NCI-H2107 (cell line): ENCODE measurements around the gene PPP1R9B.

Experiments used
- DNase-seq: peaks from one replicate; lab custom pipeline; 2025; lab: John Stamatoyannopoulos, UW

PPP1R9B gene

GRCh38 chr17:50150354-50151040 lies at the start of gene PPP1R9B:
PPP1R9B (minus strand) TSS chr17:50150677; CDS start chr17:50150513, 164 bp downstream.
- DNase-seq, result no peak

GRCh38 chr17:50199803-50200456 lies 49.5 kb upstream of the PPP1R9B start:
- DNase-seq, result peak; percentile 62

DNA sequence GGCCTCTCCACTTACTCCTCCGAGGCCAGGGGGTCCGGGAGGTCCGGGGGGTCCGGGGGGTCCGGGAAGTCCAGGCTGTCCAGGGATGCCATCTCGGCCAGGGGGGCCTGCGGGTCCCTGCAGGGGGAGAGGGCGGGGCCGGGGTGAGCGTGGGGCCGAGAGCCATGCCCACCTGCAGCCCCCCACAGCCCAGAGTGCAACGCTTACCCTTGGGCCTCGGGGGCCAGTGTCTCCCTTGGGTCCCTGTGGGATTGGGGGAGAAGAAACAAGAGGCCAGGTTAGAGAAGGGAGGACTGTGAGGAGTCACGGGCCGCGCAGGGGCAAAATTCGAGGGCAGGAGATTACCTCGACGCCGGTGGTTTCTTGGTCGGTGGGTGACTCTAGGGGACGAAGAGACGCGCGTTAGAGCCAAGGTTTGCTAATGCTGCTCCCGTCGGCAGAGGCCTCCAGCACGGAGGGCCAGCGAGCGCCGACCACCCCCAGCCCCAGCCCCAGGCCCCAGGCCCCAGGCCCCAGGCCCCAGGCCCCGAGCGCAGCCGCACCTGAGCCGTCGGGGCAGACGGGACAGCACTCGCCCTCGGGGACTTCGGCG lies 48.8 kb upstream of the PPP1R9B start:
- no peak for DNase-seq

- DNase-seq, result no peak
Measured at GRCh38 chr17:50198026-50198669, 47.7 kb upstream of the PPP1R9B start.

- DNase-seq, result no peak
Measured at GRCh38 chr17:50196826-50197225, 46.3 kb upstream of the PPP1R9B start.

DNA sequence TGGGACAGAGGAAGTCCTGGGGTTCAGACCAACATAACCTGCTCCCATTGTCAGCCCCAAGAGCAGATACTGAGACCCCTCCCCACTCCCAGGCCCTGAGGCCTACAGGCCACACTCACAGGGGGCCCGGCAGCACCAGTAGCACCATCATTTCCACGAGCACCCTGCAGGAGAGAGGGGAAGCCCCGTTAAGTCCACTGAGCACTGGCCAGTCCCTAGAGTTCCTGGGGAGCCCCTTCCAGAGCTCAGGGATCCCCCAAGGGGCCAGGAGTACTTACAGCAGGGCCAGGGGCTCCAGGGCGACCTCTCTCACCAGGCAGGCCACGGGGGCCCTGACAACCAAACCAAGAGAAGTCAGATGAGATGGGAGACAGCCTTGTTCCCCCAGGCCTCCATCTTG lies 45.6 kb upstream of the PPP1R9B start:
- DNase-seq, result no peak

- DNase-seq, result no peak
Measured at GRCh38 chr17:50194934-50195865, 44.7 kb upstream of the PPP1R9B start.

- no peak for DNase-seq
Measured at GRCh38 chr17:50194140-50194933, 43.9 kb upstream of the PPP1R9B start.

GRCh38 chr17:50192618-50193291 lies 42.3 kb upstream of the PPP1R9B start:
- no peak for DNase-seq

DNA sequence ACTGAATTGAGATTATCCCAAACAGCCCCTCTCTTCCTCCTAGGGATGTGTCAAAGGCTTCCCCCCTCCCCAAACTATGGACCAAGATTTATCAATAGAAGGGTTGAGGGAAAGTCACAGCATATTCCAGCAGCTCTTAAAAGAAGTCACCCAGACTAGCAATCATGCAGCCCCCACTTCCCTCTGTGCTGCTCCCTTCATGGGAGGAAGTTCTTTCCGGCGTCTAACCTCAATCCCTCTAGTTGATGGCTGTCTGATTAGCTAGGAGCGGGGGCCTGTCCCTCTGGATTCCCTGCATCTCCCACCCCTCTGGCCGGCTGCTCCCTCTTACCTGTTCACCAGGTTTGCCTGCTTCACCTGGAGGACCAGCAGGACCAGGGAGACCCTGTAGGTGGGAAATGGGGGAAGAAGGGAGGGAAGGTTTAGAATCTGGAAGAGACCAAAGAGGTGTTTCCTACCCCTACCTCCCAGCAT lies 41.7 kb upstream of the PPP1R9B start:
- no peak for DNase-seq

DNA sequence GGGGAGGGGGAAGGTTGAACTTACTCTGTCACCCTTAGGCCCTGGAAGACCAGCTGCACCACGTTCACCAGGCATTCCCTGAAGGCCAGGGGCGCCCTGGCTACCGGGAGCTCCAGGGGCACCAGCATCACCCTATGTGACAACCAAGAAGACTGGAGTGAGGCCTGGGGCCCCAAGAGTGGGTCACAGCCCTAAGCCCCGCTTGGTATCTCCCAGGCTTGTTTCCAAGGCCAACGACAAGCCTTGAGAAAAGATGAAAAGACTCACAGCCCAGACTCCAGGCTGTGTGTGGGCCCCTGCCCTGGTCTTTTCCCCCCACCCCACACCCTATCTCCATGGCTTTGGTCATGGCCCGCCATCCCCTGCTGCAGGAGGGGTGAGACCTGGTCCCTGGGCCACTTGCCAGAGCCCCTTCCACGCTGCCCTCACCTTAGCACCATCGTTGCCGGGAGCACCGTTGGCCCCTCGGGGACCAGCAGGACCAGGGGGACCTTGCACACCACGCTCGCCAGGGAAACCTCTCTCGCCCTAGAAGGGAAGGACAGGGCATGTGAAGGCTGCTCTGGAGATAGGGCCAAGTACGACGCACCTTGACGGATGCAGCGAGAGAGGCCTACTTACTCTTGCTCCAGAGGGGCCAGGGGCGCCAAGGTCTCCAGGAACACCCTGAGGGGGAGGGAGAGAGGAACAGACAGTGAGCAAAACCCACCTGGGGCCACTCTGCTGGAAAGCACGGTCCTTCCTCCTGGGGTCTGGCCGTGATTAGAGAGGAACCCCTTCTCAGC lies 41.1 kb upstream of the PPP1R9B start:
- no peak for DNase-seq

DNA sequence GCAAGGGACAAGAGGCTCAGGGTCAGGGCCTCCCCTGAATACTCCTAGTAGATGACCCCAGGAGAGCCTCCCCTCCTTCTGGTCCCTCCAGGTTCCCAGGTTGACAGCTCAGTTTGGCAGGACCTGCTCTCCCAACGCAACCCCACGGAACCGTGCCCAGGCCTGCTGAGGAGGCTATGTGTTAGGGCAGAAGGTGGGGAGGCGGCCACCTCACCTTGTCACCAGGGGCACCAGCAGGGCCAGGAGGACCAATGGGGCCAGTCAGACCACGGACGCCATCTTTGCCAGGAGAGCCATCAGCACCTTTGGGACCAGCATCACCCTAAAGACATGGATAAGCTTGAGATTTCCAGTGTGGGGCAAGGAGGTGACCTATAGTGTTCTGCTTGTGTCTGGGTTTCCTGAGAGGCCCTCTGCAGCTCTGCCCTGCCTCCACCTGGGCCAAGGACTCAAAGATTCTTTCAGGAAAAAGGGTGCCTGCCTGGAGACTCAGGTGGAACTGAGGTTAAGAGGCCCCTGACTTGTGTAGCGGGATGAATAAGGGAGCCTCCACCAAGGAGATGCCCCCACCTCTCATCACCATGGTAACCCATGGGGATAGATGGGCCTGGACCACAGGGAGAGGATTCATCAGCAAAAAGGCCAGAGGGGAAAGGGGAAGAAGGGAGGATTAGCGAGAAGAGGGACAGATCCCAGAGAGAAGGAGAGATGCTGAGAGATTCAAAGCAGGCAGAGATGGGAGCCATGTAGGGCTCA lies 40.3 kb upstream of the PPP1R9B start:
- DNase-seq, result no peak

- DNase-seq, result no peak
Measured at GRCh38 chr17:50190293-50190602, 39.8 kb upstream of the PPP1R9B start.

- DNase-seq, result no peak
Measured at GRCh38 chr17:50189550-50190292, 39.2 kb upstream of the PPP1R9B start.

- DNase-seq, result no peak
Measured at GRCh38 chr17:50188921-50189549, 38.6 kb upstream of the PPP1R9B start.

DNA sequence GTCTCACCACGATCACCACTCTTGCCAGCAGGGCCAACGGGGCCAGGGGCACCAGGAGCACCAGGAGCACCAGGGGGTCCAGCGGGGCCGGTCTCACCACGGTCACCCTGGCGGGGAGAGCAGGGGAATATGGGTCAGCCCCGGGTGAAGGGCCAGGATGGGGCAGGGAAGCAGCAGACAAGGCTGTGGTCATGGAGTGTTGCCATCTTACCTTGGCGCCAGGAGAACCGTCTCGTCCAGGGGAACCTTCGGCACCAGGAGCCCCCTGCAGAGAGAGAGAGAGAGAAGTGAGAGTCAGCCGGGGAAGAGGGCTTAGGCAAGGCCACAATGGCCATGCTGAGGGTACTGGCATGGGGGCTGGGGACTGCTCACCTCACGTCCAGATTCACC lies 38.0 kb upstream of the PPP1R9B start:
- no peak for DNase-seq

DNA sequence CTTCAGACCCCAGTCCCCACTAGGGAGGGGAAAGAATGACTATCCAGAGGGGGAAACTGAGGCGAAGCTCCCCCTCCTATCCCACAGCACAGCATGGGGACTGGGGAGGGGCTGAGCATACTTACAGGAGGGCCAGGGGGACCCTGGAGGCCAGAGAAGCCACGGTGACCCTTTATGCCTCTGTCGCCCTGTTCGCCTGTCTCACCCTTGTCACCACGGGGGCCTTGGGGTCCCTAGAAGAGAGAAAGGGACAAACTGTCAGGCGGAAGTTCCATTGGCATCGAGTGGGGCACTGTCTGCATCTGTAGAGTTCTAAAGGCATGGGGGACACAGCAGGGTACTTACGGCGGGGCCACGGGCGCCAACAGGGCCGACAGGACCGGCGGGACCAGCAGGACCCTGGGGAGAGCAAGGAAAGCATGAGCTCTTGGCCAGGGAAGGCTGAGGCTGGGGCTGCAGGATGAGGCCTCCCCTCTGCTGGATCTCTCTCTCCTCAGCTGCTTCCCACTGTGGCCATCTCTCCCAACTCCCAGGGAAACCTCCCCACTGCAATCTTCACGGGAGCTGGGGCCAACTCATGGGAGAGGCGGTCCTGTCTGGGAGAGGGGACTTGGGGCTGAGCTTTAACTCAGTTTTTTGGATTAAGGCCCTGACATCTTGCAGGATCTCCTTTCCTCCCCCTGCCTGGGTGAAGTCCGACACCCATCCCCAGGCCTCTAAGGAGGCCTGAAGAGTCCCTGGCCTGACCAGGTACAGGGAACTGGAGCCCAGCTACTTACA lies 37.5 kb upstream of the PPP1R9B start:
- DNase-seq, result no peak
